Fibroblast of the aortic adventitia (primary cell): Measurements from ENCODE around the gene CCNQ. TPM values are rescaled to one million over a fixed set of nuclear protein-coding genes. Genes with fewer than 3 reads are reported as not detected.

Experiments
- DNase-seq: peaks from one replicate; pipeline ENCODE4 v3.0.0-alpha.2; 2010; ENCODE audit warnings: low read depth
- H3K4me3 ChIP-seq: 2 replicates; pipeline ENCODE4 v1.5.1; 2011; ENCODE audit warnings: low read depth, mild to moderate bottlenecking, control low read depth, low read length, moderate library complexity
- CTCF ChIP-seq: IDR thresholded peaks from 2 replicates; pipeline ENCODE4 v1.5.1; 2011; ENCODE audit warnings: mild to moderate bottlenecking, low read length, control low read depth, inconsistent platforms; ENCODE audit not compliant: insufficient read depth
- total RNA-seq: library from RNA; depleted of rRNA; stranded (reverse); fragments of >200 nt; gene quantifications from 2 replicates; pipeline ENCODE4 v1.2.3, GENCODE V29; 2012; ENCODE audit warnings: low replicate concordance

Gene CCNQ
- total RNA-seq, 1 donor, result 14.5 TPM

GRCh38 chrX:153633607-153634180 lies 34.8 kb upstream of the CCNQ start:
- TF ChIP-seq CTCF, result no peak
- DNase-seq, result no peak
- H3K4me3 ChIP-seq, result no peak overlapping the region

GRCh38 chrX:153633048-153633447 lies 34.1 kb upstream of the CCNQ start:
- TF ChIP-seq CTCF, result no peak
- DNase-seq, result no peak
- no peak overlapping the region for H3K4me3 ChIP-seq

GRCh38 chrX:153632595-153632946 lies 33.6 kb upstream of the CCNQ start:
- H3K4me3 ChIP-seq, result no peak overlapping the region
- TF ChIP-seq CTCF, result no peak
- no peak for DNase-seq

GRCh38 chrX:153631907-153632594 lies 33.1 kb upstream of the CCNQ start:
- no peak overlapping the region for H3K4me3 ChIP-seq
- TF ChIP-seq CTCF, result no peak
- DNase-seq, result no peak

GRCh38 chrX:153631346-153631745 lies 32.4 kb upstream of the CCNQ start:
- no peak for DNase-seq
- no peak overlapping the region for H3K4me3 ChIP-seq
- no peak for TF ChIP-seq CTCF

- no peak for TF ChIP-seq CTCF
- no peak for DNase-seq
- no peak overlapping the region for H3K4me3 ChIP-seq
Observed at GRCh38 chrX:153628665-153629064, 29.7 kb upstream of the CCNQ start.

- no peak for DNase-seq
- no peak for TF ChIP-seq CTCF
- no peak overlapping the region for H3K4me3 ChIP-seq
Observed at GRCh38 chrX:153628129-153628528, 29.2 kb upstream of the CCNQ start.
